HG03521 (cell line): ENCODE measurements around the gene FGF19.

Source experiments
- ATAC-seq: cut with Tn5 transposase; IDR thresholded peaks from one replicate; pipeline ENCODE4 v1.9.1; 2021; ENCODE audit warnings: mild to moderate bottlenecking, moderate library complexity; ENCODE audit not compliant: unreplicated experiment

FGF19 gene

GRCh38 chr11:69703768-69704507, at the start of gene FGF19:
Gene FGF19 (minus strand): TSS chr11:69704022. CDS start chr11:69703876, 146 bp downstream.
- no peak for ATAC-seq

- no peak for ATAC-seq
These were observed 49.1 kb upstream of the FGF19 start for GRCh38 chr11:69752890-69753289.

GRCh38 chr11:69750875-69751597, 47.2 kb upstream of the FGF19 start:
- no peak for ATAC-seq

- no peak for ATAC-seq
These were observed 46.5 kb upstream of the FGF19 start for GRCh38 chr11:69750108-69750850.

DNA sequence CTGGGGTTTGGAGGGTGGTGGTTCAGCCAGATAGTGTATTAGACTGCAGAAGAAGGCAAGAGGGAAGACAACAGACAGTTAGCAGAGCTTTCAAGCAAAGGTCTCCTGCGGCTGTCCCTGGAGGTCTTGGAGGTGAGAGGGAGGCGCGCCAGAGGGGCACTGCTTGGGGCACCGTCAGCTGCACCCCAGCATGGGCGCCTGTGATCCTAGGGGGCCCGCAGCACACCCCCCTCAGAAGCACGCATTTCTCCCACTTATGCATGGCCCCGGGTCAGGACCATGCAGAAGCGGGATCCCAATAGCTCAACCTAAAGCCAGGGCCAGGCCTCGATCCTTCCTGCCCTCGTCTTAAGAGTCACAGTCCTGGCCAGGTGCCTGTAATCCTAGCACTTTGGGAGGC, 44.8 kb upstream of the FGF19 start:
- no peak for ATAC-seq

GRCh38 chr11:69746752-69747742, 43.2 kb upstream of the FGF19 start:
- no peak for ATAC-seq

DNA sequence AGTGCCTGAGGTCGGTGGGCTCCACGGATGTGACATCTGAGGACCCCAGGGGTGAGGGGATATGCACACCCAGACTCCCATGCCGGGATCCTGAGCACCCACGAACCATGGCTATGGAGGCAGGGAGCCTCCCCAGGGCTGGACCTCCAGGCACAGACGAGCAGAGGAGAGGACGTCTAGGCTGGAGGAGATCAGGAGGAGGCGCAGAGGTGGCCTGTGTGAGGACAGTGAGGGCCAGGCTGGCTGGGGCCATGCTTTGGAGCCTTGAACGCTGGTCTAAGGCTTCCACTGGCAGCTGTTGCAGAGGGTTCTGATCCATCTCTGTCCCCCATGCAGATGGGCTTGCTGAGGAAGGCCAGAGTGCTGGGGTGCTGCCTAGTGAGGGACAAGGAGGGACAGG, 42.3 kb upstream of the FGF19 start:
- no peak for ATAC-seq

DNA sequence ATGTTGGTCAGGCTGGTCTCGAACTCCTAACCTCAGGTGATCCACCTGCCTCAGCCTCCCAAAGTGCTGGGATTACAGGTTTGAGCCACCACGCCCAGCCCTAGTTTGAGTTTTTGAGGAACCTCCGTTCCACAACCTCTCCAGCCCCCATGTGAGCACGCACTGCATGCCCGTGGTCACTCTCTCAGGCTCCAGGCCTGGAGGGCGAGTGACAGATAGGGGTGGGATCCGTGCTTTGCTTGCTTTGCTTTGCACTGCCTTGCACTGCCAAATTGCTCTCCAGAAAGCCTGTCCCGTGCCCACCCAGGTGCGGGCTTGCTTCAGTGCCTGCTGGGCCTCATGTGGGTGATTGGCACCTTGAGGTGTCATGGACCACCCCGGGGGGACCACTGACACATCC, 41.4 kb upstream of the FGF19 start:
- ATAC-seq = no peak

- ATAC-seq = no peak
These were observed 40.6 kb upstream of the FGF19 start for GRCh38 chr11:69744435-69744834.

DNA sequence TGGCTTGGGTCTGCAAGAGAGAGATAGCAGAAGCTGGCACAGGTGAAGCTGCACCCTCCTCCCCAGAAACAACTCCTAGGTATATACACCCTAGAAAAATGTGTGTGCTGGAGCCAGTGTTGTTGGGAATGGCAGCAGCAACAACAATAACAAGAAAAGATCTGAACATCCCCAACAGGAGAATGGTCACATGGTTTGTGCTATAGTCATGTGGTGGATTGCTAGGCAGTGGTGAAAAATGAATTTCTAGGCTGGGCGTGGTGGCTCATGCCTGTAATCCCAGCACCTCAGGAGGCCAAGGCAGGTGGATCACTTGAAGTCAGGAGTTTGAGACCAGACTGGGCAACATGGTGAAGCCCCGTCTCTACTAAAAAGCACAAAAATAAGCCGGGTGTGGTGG, 31.0 kb upstream of the FGF19 start:
- no peak for ATAC-seq

- no peak for ATAC-seq
These were observed 30.5 kb upstream of the FGF19 start for GRCh38 chr11:69734367-69734766.

GRCh38 chr11:69732910-69733309, 29.1 kb upstream of the FGF19 start:
- ATAC-seq = no peak

DNA sequence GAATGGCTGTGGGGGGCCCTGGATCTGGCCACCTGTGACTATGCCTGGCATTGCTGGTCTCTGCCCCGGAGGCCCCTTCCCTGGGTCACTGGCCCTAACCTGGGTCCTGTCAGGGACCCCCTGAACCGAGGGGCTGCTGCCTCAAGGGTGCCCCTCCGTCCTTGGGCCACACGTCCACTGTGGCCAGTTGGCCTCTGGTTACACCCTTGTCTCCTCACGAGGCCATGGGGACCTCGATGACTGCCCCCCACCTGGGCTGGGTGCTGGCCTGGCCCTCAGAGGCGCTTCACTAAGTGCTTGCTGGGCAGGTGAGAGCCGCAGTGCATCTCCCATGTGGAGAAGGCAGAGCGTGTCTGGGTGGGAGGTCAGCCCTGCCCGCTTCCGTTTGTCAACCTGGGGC, 27.3 kb upstream of the FGF19 start:
- no peak for ATAC-seq

DNA sequence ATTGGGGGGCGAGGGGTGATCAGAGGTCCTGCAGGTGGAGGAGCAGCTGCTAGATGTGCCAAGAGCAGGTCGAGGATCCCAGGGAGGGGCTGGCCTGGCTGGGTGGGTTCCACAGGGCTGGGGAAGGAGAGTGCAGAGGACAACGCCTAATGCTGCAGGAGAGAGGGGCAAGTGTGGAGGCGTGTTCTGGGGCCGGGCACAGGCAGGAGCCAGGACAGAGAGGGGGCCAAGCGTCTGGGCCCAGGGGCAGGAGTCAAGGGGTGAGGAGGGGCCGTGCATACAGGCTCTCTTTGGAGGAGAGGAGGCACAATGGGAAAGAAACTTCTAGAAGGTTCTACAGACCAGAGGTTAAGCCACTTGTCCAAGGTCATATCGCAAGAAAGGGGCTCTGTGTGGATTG, 26.7 kb upstream of the FGF19 start:
- ATAC-seq = no peak

DNA sequence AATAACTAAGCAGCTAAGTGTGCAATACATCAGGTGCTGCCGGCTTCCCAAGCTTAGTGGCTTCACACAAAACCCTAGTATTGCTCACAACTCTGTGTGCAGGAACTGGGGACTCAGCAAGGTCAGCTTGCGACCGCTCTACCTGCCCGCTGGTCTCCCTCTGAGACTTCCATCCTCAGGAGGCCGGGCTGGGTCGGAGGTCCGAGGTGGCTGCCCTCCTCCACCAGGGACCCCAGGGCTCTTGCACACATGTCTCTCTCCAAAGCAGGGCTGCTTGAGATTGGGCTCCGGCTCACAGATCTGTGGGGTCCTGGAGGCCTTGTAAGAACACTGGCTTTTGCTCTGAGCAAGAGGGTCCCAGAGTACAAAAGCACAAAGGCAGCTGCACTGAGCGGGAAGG, 25.4 kb upstream of the FGF19 start:
- no peak for ATAC-seq

DNA sequence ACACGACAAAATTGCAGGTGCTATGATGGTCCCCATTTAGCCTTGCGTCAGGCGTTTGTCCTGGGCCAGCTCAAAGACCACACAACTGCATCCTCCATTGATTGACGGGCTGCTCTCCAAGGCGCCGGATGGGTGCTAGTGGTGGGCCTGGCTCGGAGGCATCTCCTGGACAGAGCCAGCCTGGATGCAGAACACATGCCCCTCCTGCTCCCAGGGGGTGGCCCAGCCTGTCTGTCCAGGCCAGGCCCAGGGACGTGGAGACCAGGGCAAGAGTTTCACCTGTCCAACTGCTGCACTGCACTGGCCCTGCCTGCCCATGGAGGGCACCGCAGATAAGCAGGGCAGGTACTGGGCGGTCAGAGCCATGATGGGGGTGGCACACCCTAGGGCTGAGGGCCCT, 23.4 kb upstream of the FGF19 start:
- ATAC-seq = no peak

GRCh38 chr11:69726481-69726880, 22.7 kb upstream of the FGF19 start:
- no peak for ATAC-seq

DNA sequence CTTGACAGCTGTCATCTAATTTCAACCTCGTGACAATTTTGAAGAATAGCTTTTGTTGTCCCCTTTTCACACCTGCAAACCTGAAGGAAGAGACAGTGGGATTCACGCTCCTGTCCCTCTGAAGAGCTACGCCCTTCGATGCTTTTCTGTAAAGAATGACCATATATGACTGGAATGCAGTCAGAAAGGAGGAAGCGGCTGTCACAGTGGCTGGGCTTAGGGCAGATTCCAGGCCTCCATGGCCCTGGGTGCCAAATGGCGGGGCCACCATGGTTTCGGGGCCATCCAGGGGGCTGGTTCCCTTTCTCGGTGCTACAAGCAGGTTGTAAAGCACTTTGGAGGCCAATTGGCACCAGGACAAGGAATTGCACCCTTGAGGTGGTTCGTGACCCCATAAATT, 22.2 kb upstream of the FGF19 start:
- ATAC-seq = no peak

- no peak for ATAC-seq
These were observed 17.9 kb upstream of the FGF19 start for GRCh38 chr11:69721745-69722144.

GRCh38 chr11:69721106-69721505, 17.3 kb upstream of the FGF19 start:
- no peak for ATAC-seq

GRCh38 chr11:69718912-69719311, 15.1 kb upstream of the FGF19 start:
- ATAC-seq = no peak
